ENCODE data around the gene C10orf105. TPM values are rescaled to one million over a fixed set of nuclear protein-coding genes. Genes with fewer than 3 reads are reported as not detected.

Gene C10orf105
- total and polyA plus RNA-seq, 9 donors: 0.08 to 0.48 (median 0.19) TPM

DNA sequence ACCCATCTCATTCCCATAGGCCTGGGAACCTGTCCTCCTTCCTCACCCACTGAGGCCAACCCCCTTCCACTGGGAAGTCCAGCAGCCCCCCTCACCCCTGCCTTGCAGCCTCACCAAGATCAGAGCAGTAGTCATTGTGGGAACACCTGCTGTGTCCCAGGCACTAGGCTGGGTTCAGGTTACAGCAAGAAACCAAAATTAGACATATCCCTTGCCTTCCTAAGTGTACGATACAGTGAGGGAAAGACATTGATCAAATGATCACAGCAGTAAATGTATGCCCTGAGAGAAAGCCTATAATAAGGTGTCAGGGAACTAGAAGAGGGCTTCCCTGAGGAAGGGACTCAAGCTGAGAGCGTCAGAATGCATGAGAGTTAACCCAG is 17.0 kb upstream of the C10orf105 start:
- 52% methylated on average over 2 of the region's 2 CpGs for WGBS (ENCODE audit: insufficient coverage)
- peaks cover 35% of the 10 kb centered on the region for H3K4me1 ChIP-seq (ENCODE audit: control insufficient read depth, insufficient read depth, low read length)
- no peaks in the 10 kb centered on the region for H3K9me3 ChIP-seq (replicated peaks; ENCODE audit: control insufficient read depth, low read depth, low read length)
- peak overlapping the region; percentile 69 for H3K27ac ChIP-seq (ENCODE audit: low read length)
- DNase-seq: no peak
- no peaks in the 10 kb centered on the region for H3K27me3 ChIP-seq (ENCODE audit: control insufficient read depth, insufficient read depth, low read length)
- H3K4me3 ChIP-seq (ENCODE audit: low read length): no peak overlapping the region
- peaks cover 2% of the 10 kb centered on the region for H3K36me3 ChIP-seq (ENCODE audit: control insufficient read depth, insufficient read depth, low read length)

DNA sequence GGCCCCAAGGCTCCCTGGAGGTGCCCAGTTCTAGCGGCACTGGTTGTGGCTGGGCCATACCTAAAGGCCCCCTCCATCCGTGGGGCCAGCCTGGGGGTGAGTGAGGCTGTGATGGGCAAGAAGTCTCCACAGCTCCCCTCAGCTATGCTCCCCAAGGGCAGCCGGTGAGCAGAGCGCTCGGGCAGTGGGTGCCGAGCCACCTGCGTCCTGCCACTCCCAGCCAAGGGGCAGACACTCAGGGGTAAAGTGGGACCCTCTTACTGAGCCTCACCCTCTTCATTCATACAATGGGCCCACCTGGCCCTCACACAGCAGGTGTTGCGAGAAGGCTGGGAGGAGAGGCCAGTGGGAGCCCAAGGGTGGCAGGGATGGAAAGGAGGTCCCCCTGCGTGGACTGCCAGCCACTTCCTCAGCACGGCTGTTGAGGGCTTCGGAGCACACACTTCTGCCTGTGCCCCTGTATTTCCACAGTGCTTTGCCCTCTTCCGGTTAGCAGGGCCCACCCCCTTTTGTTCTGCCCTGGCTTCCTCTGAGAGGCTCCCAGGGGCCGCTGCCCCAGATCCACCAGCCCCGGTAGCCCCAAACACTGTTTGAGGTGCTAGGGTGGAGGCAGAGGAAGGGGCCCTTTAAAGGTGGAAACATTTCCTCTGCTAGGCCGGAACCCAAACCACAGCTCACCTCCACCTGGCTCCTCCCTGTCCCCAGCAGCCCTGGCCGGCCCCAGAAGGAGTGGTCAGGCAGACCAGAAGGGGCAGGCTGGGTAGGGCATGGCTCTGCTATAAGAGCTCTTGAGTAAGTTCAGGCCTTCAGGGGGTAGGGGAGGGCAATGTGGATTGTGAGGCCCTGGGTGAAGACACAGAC is 16.4 kb upstream of the C10orf105 start:
- 80% methylated on average over 8 of the region's 16 CpGs for WGBS (ENCODE audit: insufficient coverage)
- no peak for DNase-seq
- H3K9me3 ChIP-seq (replicated peaks; ENCODE audit: control insufficient read depth, low read depth, low read length): no peaks in the 10 kb centered on the region
- H3K4me3 ChIP-seq (ENCODE audit: low read length): no peak overlapping the region
- peak overlapping the region; percentile 69 for H3K27ac ChIP-seq (ENCODE audit: low read length)
- H3K4me1 ChIP-seq (ENCODE audit: control insufficient read depth, insufficient read depth, low read length): peaks cover 35% of the 10 kb centered on the region
- peaks cover 2% of the 10 kb centered on the region for H3K36me3 ChIP-seq (ENCODE audit: control insufficient read depth, insufficient read depth, low read length)
- H3K27me3 ChIP-seq (ENCODE audit: control insufficient read depth, insufficient read depth, low read length): no peaks in the 10 kb centered on the region

DNA sequence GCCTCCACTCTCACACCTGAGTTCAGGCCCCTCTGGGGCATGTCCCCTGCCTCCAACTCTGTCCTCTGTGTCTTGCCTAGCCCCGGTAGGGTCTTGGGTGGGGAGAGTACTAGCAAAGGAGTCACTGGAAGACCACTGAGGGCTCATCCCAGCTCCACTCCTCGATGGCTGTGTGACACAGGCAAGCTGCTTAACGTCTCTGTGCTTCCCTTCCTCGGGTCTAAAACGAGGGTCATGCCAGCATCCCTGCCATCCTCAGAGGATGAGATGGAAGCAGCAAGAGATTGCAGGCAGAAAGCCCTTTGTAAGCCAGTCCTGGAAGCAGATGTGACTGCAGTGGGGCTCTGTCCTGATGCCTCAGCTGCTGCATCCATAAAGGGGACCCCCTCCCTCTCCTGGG is 15.2 kb upstream of the C10orf105 start:
- H3K4me1 ChIP-seq (ENCODE audit: control insufficient read depth, insufficient read depth, low read length): peaks cover 41% of the 10 kb centered on the region
- H3K27me3 ChIP-seq (ENCODE audit: control insufficient read depth, insufficient read depth, low read length): no peaks in the 10 kb centered on the region
- no peak for DNase-seq
- no peak overlapping the region for H3K27ac ChIP-seq (ENCODE audit: low read length)
- peaks cover 2% of the 10 kb centered on the region for H3K36me3 ChIP-seq (ENCODE audit: control insufficient read depth, insufficient read depth, low read length)
- WGBS (ENCODE audit: insufficient coverage): 87% methylated on average over 3 of the region's 5 CpGs
- no peaks in the 10 kb centered on the region for H3K9me3 ChIP-seq (replicated peaks; ENCODE audit: control insufficient read depth, low read depth, low read length)
- no peak overlapping the region for H3K4me3 ChIP-seq (ENCODE audit: low read length)

DNA sequence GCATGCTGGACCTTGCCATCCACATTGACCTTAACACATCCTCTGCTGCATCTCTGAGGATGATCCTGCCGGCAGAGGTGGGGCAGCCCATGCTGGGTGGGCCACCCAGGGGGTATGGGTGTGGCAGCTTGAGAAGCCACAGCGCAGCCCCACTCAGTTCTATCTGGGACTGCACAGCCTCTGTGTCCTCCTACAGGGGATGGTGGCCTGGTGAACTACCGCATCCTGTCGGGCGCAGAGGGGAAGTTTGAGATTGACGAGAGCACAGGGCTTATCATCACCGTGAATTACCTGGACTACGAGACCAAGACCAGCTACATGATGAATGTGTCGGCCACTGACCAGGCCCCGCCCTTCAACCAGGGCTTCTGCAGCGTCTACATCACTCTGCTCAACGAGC is 12.2 kb upstream of the C10orf105 start:
- DNase-seq: no peak
- H3K4me1 ChIP-seq (ENCODE audit: control insufficient read depth, insufficient read depth, low read length): peaks cover 53% of the 10 kb centered on the region
- no peaks in the 10 kb centered on the region for H3K27me3 ChIP-seq (ENCODE audit: control insufficient read depth, insufficient read depth, low read length)
- H3K9me3 ChIP-seq (replicated peaks; ENCODE audit: control insufficient read depth, low read depth, low read length): no peaks in the 10 kb centered on the region
- no peaks in the 10 kb centered on the region for H3K36me3 ChIP-seq (ENCODE audit: control insufficient read depth, insufficient read depth, low read length)
- 91% methylated on average over 10 of the region's 12 CpGs for WGBS (ENCODE audit: insufficient coverage)
- H3K27ac ChIP-seq (ENCODE audit: low read length): no peak overlapping the region
- no peak overlapping the region for H3K4me3 ChIP-seq (ENCODE audit: low read length)

DNA sequence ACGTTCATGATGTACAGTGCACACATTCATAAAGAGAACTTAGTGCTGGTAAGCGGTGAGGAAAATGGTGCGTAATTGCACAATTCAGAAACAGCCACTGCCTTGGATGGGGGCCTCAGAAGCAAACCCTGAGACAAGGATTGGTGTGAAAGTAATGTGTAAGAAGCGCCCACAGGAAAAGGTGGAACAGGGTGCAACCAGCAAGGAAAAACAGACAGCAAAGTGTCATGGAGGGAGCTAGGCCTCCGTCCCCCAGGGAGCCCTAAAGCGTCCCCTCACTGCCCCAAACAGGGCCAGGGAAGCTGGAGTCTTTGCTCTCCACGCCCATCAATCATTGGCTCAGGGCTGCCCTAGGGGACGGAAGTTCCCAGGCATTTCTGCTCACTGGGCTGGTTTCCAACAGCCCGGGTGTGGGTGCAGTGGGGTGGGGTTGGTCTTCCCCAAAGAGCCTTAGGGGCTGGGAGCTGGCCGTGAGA is 9.6 kb upstream of the C10orf105 start:
- Histone ChIP-seq H3K27me3 (ENCODE audit: control insufficient read depth, insufficient read depth, low read length) (no peaks in the 10 kb centered on the region), H3K27ac (ENCODE audit: low read length) (peak overlapping the region; percentile 88), H3K36me3 (ENCODE audit: control insufficient read depth, insufficient read depth, low read length) (no peaks in the 10 kb centered on the region), H3K4me1 (ENCODE audit: control insufficient read depth, insufficient read depth, low read length) (peaks cover 52% of the 10 kb centered on the region), H3K4me3 (ENCODE audit: low read length) (no peak overlapping the region), H3K9me3 (replicated peaks; ENCODE audit: control insufficient read depth, low read depth, low read length) (no peaks in the 10 kb centered on the region)
- DNase-seq: peak; percentile 70
- WGBS (ENCODE audit: insufficient coverage): 51% methylated on average over 7 of the region's 10 CpGs

DNA sequence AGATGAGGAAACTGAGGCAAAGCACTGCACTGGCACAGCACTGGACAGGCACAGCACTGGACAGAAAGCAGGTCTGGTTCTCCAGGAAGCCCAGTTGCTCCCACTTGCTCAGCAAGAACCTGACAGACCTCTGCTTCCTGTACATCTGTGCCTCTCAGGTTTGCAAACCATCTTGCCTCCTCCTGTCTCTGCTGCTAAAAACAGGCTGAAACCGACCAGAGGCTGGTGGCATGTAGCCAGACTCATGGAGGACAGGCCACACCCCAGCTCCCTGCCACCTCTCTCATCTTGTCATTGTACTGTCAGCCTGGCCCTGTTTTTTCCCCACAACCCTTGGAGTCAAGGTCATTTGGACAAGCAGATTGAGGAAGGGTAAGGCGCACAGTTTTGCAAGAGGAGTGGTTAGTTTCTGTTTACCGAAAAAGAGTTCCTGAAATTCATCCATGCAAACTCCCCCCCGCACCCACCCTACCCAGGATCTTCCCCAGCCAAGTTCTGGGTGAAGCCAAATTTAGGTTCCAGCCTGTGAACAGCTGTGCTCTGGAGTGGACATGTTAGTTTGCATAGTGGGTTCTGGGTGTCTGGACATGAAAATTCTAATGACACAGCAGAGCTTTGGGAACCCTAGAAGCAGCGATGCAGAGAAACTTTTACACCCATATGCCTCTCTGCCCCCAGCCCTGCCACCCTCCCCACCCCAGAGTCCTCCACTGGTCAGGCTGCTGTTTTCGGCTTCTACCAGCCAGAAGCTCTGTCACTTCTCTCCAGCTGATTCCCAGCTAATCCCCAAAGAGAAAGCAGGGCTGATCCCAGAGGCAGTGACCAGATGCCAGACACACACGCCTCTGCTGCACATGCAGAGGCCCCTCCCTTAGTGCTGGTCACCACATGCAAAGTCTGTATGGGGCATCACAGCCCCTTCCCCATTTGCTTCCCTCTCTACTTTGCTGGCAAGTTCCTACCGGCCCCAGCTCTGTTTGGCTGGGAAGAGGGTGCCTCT is 8.5 kb upstream of the C10orf105 start:
- peak; percentile 85 for DNase-seq
- Histone ChIP-seq H3K27ac (ENCODE audit: low read length) (peak overlapping the region; percentile 88), H3K36me3 (ENCODE audit: control insufficient read depth, insufficient read depth, low read length) (no peaks in the 10 kb centered on the region), H3K4me1 (ENCODE audit: control insufficient read depth, insufficient read depth, low read length) (peaks cover 52% of the 10 kb centered on the region), H3K9me3 (replicated peaks; ENCODE audit: control insufficient read depth, low read depth, low read length) (no peaks in the 10 kb centered on the region), H3K27me3 (ENCODE audit: control insufficient read depth, insufficient read depth, low read length) (no peaks in the 10 kb centered on the region), H3K4me3 (ENCODE audit: low read length) (no peak overlapping the region)
- 24% methylated on average over 4 of the region's 8 CpGs for WGBS (ENCODE audit: insufficient coverage)

DNA sequence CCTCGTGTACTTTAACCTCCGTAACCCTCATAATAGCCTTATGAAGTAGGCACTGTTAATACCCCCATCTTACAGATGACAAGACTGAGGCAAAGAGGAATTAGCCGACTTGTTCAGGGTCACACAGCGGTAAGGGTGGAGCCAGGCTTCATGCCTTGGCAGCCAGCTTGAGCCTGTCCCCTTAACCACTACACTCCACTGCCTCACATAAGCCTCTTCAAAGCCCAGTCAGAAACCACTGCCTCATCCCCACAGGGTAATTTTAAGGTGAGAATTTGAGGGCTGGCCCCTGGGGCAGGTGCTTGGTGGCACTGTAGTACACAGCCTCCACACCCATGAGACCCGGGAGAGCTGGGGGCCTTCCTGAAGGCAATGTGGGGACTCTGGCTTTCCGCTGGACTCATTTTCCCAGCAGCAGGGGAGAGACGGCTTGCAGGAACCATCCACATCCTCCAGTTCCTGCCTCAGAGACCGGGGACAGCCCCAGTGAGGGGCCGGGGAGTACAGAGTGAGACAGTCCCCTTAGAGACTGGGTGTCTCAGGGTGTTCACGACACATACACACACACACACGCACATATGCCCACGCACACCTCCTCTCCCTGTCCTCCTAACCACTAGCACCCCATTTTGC is 7.6 kb upstream of the C10orf105 start:
- DNase-seq: no peak
- WGBS (ENCODE audit: insufficient coverage): 81% methylated on average over 6 of the region's 12 CpGs
- no peak overlapping the region for H3K4me3 ChIP-seq (ENCODE audit: low read length)
- H3K4me1 ChIP-seq (ENCODE audit: control insufficient read depth, insufficient read depth, low read length): peaks cover 52% of the 10 kb centered on the region
- H3K27ac ChIP-seq (ENCODE audit: low read length): peak overlapping the region; percentile 88
- no peaks in the 10 kb centered on the region for H3K27me3 ChIP-seq (ENCODE audit: control insufficient read depth, insufficient read depth, low read length)
- no peaks in the 10 kb centered on the region for H3K9me3 ChIP-seq (replicated peaks; ENCODE audit: control insufficient read depth, low read depth, low read length)
- no peaks in the 10 kb centered on the region for H3K36me3 ChIP-seq (ENCODE audit: control insufficient read depth, insufficient read depth, low read length)

DNA sequence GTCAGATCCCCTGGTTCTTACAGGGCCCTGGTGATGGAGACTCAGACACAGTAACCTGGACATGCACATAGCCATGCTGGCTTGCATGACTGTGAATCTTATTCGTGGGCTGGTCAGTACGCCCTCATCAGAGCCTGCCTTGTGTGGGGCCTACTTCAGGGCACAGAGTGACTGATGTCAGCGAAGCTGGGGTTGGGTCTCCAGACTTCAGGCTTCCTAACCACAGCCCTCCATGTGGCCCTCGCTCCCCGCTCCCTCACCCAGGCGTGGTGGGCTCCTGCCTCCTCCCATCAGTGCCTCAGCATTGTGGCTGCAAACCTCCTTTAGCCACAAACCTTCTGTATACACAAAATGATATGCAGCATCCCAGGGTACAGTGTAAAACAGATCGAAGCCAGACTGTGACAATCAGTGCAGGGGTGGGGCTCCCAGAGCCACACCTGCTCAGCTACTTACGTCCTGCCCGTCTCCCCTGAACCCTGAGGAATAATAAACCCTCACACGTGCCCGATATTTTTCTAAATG is 7.1 kb upstream of the C10orf105 start:
- Histone ChIP-seq H3K4me3 (ENCODE audit: low read length) (no peak overlapping the region), H3K27ac (ENCODE audit: low read length) (peak overlapping the region; percentile 88), H3K9me3 (replicated peaks; ENCODE audit: control insufficient read depth, low read depth, low read length) (no peaks in the 10 kb centered on the region), H3K27me3 (ENCODE audit: control insufficient read depth, insufficient read depth, low read length) (no peaks in the 10 kb centered on the region), H3K36me3 (ENCODE audit: control insufficient read depth, insufficient read depth, low read length) (no peaks in the 10 kb centered on the region), H3K4me1 (ENCODE audit: control insufficient read depth, insufficient read depth, low read length) (peaks cover 52% of the 10 kb centered on the region)
- no peak for DNase-seq
- WGBS (ENCODE audit: insufficient coverage): 76% methylated on average over 9 of the region's 11 CpGs

DNA sequence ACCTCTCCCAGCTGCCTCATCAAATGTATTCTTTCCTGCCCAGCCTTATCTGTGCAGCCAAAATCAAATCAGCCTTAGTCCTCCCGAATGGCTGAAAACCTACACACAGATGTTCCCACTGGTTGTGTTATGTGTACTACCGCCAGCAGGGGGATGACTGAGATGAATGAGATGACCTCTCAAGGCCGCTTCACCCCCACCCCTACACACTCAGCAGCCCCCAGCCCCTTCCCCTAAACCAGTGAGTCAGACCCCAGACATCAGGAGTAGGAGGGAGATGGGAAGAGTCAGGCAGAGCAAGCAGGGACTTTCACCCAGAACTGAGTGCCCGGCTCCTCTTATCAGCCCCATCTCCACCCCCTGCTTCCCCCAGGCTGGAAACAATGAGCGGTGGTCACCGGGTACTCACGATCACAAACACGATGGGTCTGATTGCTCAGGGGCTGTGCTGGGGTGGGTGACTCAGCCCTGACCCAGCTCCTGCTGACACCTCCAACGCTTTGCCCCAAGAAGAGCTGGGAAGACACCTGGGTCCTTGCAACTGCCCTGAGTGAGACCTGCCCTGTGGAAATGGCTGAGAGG is 6.5 kb upstream of the C10orf105 start:
- 54% methylated on average over 2 of the region's 9 CpGs for WGBS (ENCODE audit: insufficient coverage)
- no peak for DNase-seq

More for the DNA sequence above, 6.5 kb upstream of the C10orf105 start:
- Histone ChIP-seq H3K27me3 (ENCODE audit: control insufficient read depth, insufficient read depth, low read length) (no peaks in the 10 kb centered on the region), H3K36me3 (ENCODE audit: control insufficient read depth, insufficient read depth, low read length) (no peaks in the 10 kb centered on the region), H3K9me3 (replicated peaks; ENCODE audit: control insufficient read depth, low read depth, low read length) (no peaks in the 10 kb centered on the region), H3K27ac (ENCODE audit: low read length) (no peak overlapping the region), H3K4me1 (ENCODE audit: control insufficient read depth, insufficient read depth, low read length) (peaks cover 52% of the 10 kb centered on the region), H3K4me3 (ENCODE audit: low read length) (no peak overlapping the region)
